Osteocyte (in vitro differentiated cells): Measurements from ENCODE around the gene LAMA3. TPM values are rescaled to one million over a fixed set of nuclear protein-coding genes. Genes with fewer than 3 reads are reported as not detected.

Experiments used
- DNase-seq: peaks from one replicate; pipeline ENCODE4 v3.0.0; 2021; ENCODE audit warnings: mixed read lengths; ENCODE audit not compliant: unreplicated experiment; ENCODE audit errors: extremely low spot score
- H3K27ac Mint-ChIP-seq: one replicate; pipeline ENCODE4 v1.8.0; 2021; ENCODE audit warnings: mild to moderate bottlenecking, mixed read lengths; ENCODE audit not compliant: unreplicated experiment
- H3K27me3 Mint-ChIP-seq: one replicate; pipeline ENCODE4 v1.8.0; 2021; ENCODE audit warnings: mixed read lengths; ENCODE audit not compliant: unreplicated experiment
- H3K36me3 Mint-ChIP-seq: one replicate; pipeline ENCODE4 v1.8.0; 2021; ENCODE audit warnings: mixed read lengths; ENCODE audit not compliant: unreplicated experiment
- H3K4me1 Mint-ChIP-seq: one replicate; pipeline ENCODE4 v1.8.0; 2021; ENCODE audit warnings: mixed read lengths; ENCODE audit not compliant: unreplicated experiment
- H3K4me3 Mint-ChIP-seq: one replicate; pipeline ENCODE4 v1.8.0; 2021; ENCODE audit warnings: mild to moderate bottlenecking, moderate library complexity, mixed read lengths; ENCODE audit not compliant: unreplicated experiment
- H3K9me3 Mint-ChIP-seq: one replicate; pipeline ENCODE4 v1.8.0; 2021; ENCODE audit warnings: mixed read lengths; ENCODE audit not compliant: unreplicated experiment
- CTCF ChIP-seq: fragments of 200-600 bp; sonication (generic); IDR thresholded peaks from 2 replicates; pipeline ENCODE4 v1.5.0; 2021; ENCODE audit warnings: antibody characterized with exemption, mild to moderate bottlenecking, moderate library complexity
- total RNA-seq: library from RNA; stranded (reverse); gene quantifications from 2 replicates; pipeline ENCODE4 v1.2.1, GENCODE V29; 2021

Gene LAMA3
- total RNA-seq, 1 donor from 2014 or later = not detected

GRCh38 chr18:23857756-23858155 lies 168.5 kb downstream of the LAMA3 start:
- peaks cover 32% of the 10 kb centered on the region for H3K4me1 Mint-ChIP-seq
- no peak overlapping the region for H3K4me3 Mint-ChIP-seq
- TF ChIP-seq CTCF = no peak
- DNase-seq = no peak
- no peaks in the 10 kb centered on the region for H3K36me3 Mint-ChIP-seq
- H3K9me3 Mint-ChIP-seq = no peaks in the 10 kb centered on the region
- no peak overlapping the region for H3K27ac Mint-ChIP-seq
- no peaks in the 10 kb centered on the region for H3K27me3 Mint-ChIP-seq

GRCh38 chr18:23859466-23860336 lies 170.4 kb downstream of the LAMA3 start:
- no peak overlapping the region for H3K27ac Mint-ChIP-seq
- H3K9me3 Mint-ChIP-seq = no peaks in the 10 kb centered on the region
- no peak overlapping the region for H3K4me3 Mint-ChIP-seq
- DNase-seq = no peak
- no peaks in the 10 kb centered on the region for H3K36me3 Mint-ChIP-seq
- no peaks in the 10 kb centered on the region for H3K27me3 Mint-ChIP-seq
- H3K4me1 Mint-ChIP-seq = peaks cover 33% of the 10 kb centered on the region
- TF ChIP-seq CTCF = no peak

- TF ChIP-seq CTCF = no peak
- DNase-seq = no peak
- Mint-ChIP-seq H3K4me1 (peaks cover 32% of the 10 kb centered on the region), H3K27me3 (no peaks in the 10 kb centered on the region), H3K36me3 (no peaks in the 10 kb centered on the region), H3K9me3 (no peaks in the 10 kb centered on the region), H3K27ac (no peak overlapping the region), H3K4me3 (no peak overlapping the region)
Observed at GRCh38 chr18:23861326-23861725, 172.1 kb downstream of the LAMA3 start.

GRCh38 chr18:23861805-23862470 lies 172.7 kb downstream of the LAMA3 start:
- TF ChIP-seq CTCF = no peak
- H3K27ac Mint-ChIP-seq = peak overlapping the region; percentile 69
- H3K4me3 Mint-ChIP-seq = no peak overlapping the region

GRCh38 chr18:23864624-23865023 lies 175.4 kb downstream of the LAMA3 start:
- no peak overlapping the region for H3K4me3 Mint-ChIP-seq
- H3K9me3 Mint-ChIP-seq = no peaks in the 10 kb centered on the region
- TF ChIP-seq CTCF = no peak
- DNase-seq = peak; percentile 3
- H3K36me3 Mint-ChIP-seq = no peaks in the 10 kb centered on the region
- peaks cover 20% of the 10 kb centered on the region for H3K4me1 Mint-ChIP-seq
- no peak overlapping the region for H3K27ac Mint-ChIP-seq
- peaks cover 9% of the 10 kb centered on the region for H3K27me3 Mint-ChIP-seq

More at GRCh38 chr18:23861805-23862470, 172.7 kb downstream of the LAMA3 start:
- Mint-ChIP-seq H3K4me1 (peaks cover 26% of the 10 kb centered on the region), H3K27me3 (no peaks in the 10 kb centered on the region), H3K9me3 (no peaks in the 10 kb centered on the region), H3K36me3 (no peaks in the 10 kb centered on the region)
- DNase-seq = no peak
